Karpas-422 (cell line): ENCODE data around the gene EP400. TPM values are rescaled to one million over a fixed set of nuclear protein-coding genes. Genes with fewer than 3 reads are reported as not detected.

Experiments
- DNase-seq: peaks from one replicate; pipeline ENCODE4 v3.0.0-alpha.2; 2015
- H2AFZ ChIP-seq: fragments of 200-600 bp; sonication (generic); 2 replicates; pipeline ENCODE4 v1.6.1; 2014; ENCODE audit warnings: antibody characterized with exemption, low read length, mixed read lengths
- H3K27ac ChIP-seq: fragments of 200-600 bp; sonication (generic); 2 replicates; pipeline ENCODE4 v1.5.1; 2014; ENCODE audit warnings: mild to moderate bottlenecking, low read length, moderate library complexity
- H3K27me3 ChIP-seq: fragments of 200-600 bp; sonication (generic); 2 replicates; pipeline ENCODE4 v1.6.1; 2014; ENCODE audit warnings: low read length, mixed read lengths
- H3K36me3 ChIP-seq: fragments of 200-600 bp; sonication (generic); 2 replicates; pipeline ENCODE4 v1.6.1; 2014; ENCODE audit warnings: low read length, mixed read lengths; ENCODE audit not compliant: insufficient read depth
- H3K4me1 ChIP-seq: fragments of 200-600 bp; sonication (generic); 2 replicates; pipeline ENCODE4 v1.6.1; 2014; ENCODE audit warnings: mild to moderate bottlenecking, low read length, mixed read lengths
- H3K4me2 ChIP-seq: fragments of 200-600 bp; sonication (generic); 2 replicates; pipeline ENCODE4 v1.6.1; 2014; ENCODE audit warnings: low read length, low read depth, mild to moderate bottlenecking; ENCODE audit not compliant: poor library complexity, severe bottlenecking
- H3K4me3 ChIP-seq: fragments of 200-600 bp; sonication (generic); 2 replicates; pipeline ENCODE4 v1.5.1; 2014; ENCODE audit warnings: mild to moderate bottlenecking, antibody characterized with exemption, low read length, mixed read lengths
- H3K79me2 ChIP-seq: fragments of 200-600 bp; sonication (generic); 2 replicates; pipeline ENCODE4 v1.6.1; 2014; ENCODE audit warnings: mild to moderate bottlenecking, low read length, mixed read lengths
- H3K9ac ChIP-seq: fragments of 200-600 bp; sonication (generic); 2 replicates; pipeline ENCODE4 v1.6.0; 2014; ENCODE audit warnings: low read length
- H3K9me2 ChIP-seq: fragments of 200-600 bp; sonication (generic), shearing (Covaris generic); replicated peaks from 2 replicates; pipeline ENCODE4 v1.6.0; 2014; ENCODE audit warnings: mild to moderate bottlenecking, low read length, moderate library complexity; ENCODE audit not compliant: insufficient read depth
- H3K9me3 ChIP-seq: fragments of 300-700, 200-600 bp; sonication (generic); 2 replicates; pipeline ENCODE4 v1.6.1; 2014; ENCODE audit warnings: low read length, mixed read lengths
- H4K20me1 ChIP-seq: fragments of 200-600 bp; sonication (generic); 2 replicates; pipeline ENCODE4 v1.6.1; 2014; ENCODE audit warnings: mild to moderate bottlenecking, antibody characterized with exemption, low read length, low read depth; ENCODE audit not compliant: insufficient read depth
- total RNA-seq: library from RNA; depleted of rRNA; stranded (reverse); fragments of >200 nt; shearing (Covaris generic); gene quantifications from 2 replicates; pipeline ENCODE4 v1.2.3, GENCODE V29; 2014; ENCODE audit warnings: low replicate concordance

The EP400 gene
- total RNA-seq, 1 experiment from 2014 or later: 13.7 TPM

DNA sequence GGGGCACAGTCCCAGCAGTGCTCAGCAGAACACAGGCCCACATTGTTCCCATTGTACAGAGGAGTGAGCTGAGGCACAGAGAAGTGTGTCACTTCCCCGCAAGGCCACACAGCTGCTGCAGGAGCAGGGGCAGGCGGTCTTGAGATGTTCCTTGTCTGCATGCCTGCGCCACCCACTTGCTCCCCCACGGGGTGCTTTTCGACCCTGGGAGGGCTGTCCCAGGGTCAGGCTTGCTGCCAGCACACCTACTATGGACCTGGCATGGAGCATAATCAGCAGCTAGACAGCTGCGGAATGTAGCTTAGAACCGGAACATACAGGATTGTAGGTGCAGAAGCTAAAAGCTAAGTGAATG lies 7.8 kb upstream of the EP400 start:
- Histone ChIP-seq H3K9me2 (no peaks in the 10 kb centered on the region), H3K27ac (no peak overlapping the region), H3K36me3 (peaks cover 24% of the 10 kb centered on the region), H3K27me3 (no peaks in the 10 kb centered on the region), H3K4me3 (no peak overlapping the region), H3K4me1 (no peaks in the 10 kb centered on the region), H3K4me2 (no peak overlapping the region), H4K20me1 (0 out of 2 replicates have a peak, but pooled peaks cover 8% of the 10 kb centered on the region), H3K79me2 (no peaks in the 10 kb centered on the region), H3K9ac (no peak overlapping the region), H2AFZ (no peak overlapping the region), H3K9me3 (no peaks in the 10 kb centered on the region)
- DNase-seq: no peak

GRCh38 chr12:131942671-131943070 lies 7.1 kb upstream of the EP400 start:
- Histone ChIP-seq H3K4me2 (no peak overlapping the region), H3K9ac (no peak overlapping the region), H3K4me1 (no peaks in the 10 kb centered on the region), H3K27me3 (no peaks in the 10 kb centered on the region), H3K9me2 (no peaks in the 10 kb centered on the region), H3K36me3 (peaks cover 24% of the 10 kb centered on the region), H3K9me3 (no peaks in the 10 kb centered on the region), H3K27ac (no peak overlapping the region), H3K4me3 (no peak overlapping the region), H2AFZ (no peak overlapping the region), H3K79me2 (no peaks in the 10 kb centered on the region), H4K20me1 (0 out of 2 replicates have a peak, but pooled peaks cover 8% of the 10 kb centered on the region)
- no peak for DNase-seq

- DNase-seq: no peak
- no peaks in the 10 kb centered on the region for H3K9me2 ChIP-seq
- H3K79me2 ChIP-seq: no peaks in the 10 kb centered on the region
- H2AFZ ChIP-seq: no peak overlapping the region
- H3K4me1 ChIP-seq: no peaks in the 10 kb centered on the region
- H3K4me3 ChIP-seq: no peak overlapping the region
- no peaks in the 10 kb centered on the region for H3K9me3 ChIP-seq
- H3K27ac ChIP-seq: no peak overlapping the region
- H3K9ac ChIP-seq: no peak overlapping the region
- H4K20me1 ChIP-seq: 0 out of 2 replicates have a peak, but pooled peaks cover 8% of the 10 kb centered on the region
- H3K4me2 ChIP-seq: no peak overlapping the region
- no peaks in the 10 kb centered on the region for H3K27me3 ChIP-seq
- peaks cover 21% of the 10 kb centered on the region for H3K36me3 ChIP-seq
These were observed 6.4 kb upstream of the EP400 start for GRCh38 chr12:131943389-131943788.

DNA sequence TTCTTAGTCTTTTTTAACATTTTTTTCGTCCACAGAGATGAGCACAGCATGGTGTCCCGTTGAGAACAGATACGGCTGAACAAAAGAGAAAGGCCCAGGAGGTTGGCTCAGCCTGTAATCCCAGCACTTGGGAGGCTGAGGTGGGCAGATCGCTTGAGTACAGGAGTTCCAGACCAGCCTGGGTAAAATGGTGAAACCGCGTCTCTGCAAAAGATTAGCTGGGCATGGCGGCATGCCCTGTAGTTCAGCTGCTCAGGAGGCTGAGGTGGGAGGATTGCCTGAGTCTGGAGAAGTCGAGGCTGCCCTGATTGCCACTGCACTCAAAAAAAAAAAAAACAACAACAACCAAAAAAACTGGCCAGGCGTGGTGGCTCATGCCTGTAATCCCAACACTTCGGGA lies 5.9 kb upstream of the EP400 start:
- Histone ChIP-seq H3K9me3 (no peaks in the 10 kb centered on the region), H3K4me1 (no peaks in the 10 kb centered on the region), H3K27ac (no peak overlapping the region), H2AFZ (no peak overlapping the region), H3K36me3 (peaks cover 21% of the 10 kb centered on the region; the same call in 1 of the 2 replicates), H4K20me1 (0 out of 2 replicates have a peak, but pooled peaks cover 8% of the 10 kb centered on the region), H3K9me2 (no peaks in the 10 kb centered on the region), H3K9ac (no peak overlapping the region), H3K79me2 (no peaks in the 10 kb centered on the region), H3K27me3 (no peaks in the 10 kb centered on the region), H3K4me2 (no peak overlapping the region), H3K4me3 (no peak overlapping the region)
- no peak for DNase-seq

- H3K9me3 ChIP-seq: no peaks in the 10 kb centered on the region
- 0 out of 2 replicates have a peak, but pooled peaks cover 8% of the 10 kb centered on the region for H4K20me1 ChIP-seq
- no peak overlapping the region for H3K4me2 ChIP-seq
- no peak overlapping the region for H3K27ac ChIP-seq
- H3K9ac ChIP-seq: no peak overlapping the region
- peaks cover 21% of the 10 kb centered on the region; the same call in 1 of the 2 replicates for H3K36me3 ChIP-seq
- H3K4me1 ChIP-seq: peaks cover 4% of the 10 kb centered on the region
- no peaks in the 10 kb centered on the region for H3K9me2 ChIP-seq
- DNase-seq: no peak
- H3K27me3 ChIP-seq: no peaks in the 10 kb centered on the region
- H3K4me3 ChIP-seq: no peak overlapping the region
- H3K79me2 ChIP-seq: no peaks in the 10 kb centered on the region
- no peak overlapping the region for H2AFZ ChIP-seq
These were observed 5.0 kb upstream of the EP400 start for GRCh38 chr12:131944601-131945251.

GRCh38 chr12:131946757-131947156 lies 3.0 kb upstream of the EP400 start:
- H3K36me3 ChIP-seq: 0 out of 2 replicates have a peak, but pooled peaks cover 14% of the 10 kb centered on the region
- peaks cover 10% of the 10 kb centered on the region for H3K4me1 ChIP-seq
- H2AFZ ChIP-seq: no peak overlapping the region
- no peaks in the 10 kb centered on the region for H3K9me2 ChIP-seq
- H3K27ac ChIP-seq: no peak overlapping the region
- H3K27me3 ChIP-seq: no peaks in the 10 kb centered on the region
- 0 out of 2 replicates have a peak, but pooled peaks cover 6% of the 10 kb centered on the region for H4K20me1 ChIP-seq
- H3K9ac ChIP-seq: no peak overlapping the region
- no peak overlapping the region for H3K4me2 ChIP-seq
- H3K9me3 ChIP-seq: no peaks in the 10 kb centered on the region
- peaks cover 17% of the 10 kb centered on the region for H3K79me2 ChIP-seq
- H3K4me3 ChIP-seq: no peak overlapping the region
- DNase-seq: no peak

DNA sequence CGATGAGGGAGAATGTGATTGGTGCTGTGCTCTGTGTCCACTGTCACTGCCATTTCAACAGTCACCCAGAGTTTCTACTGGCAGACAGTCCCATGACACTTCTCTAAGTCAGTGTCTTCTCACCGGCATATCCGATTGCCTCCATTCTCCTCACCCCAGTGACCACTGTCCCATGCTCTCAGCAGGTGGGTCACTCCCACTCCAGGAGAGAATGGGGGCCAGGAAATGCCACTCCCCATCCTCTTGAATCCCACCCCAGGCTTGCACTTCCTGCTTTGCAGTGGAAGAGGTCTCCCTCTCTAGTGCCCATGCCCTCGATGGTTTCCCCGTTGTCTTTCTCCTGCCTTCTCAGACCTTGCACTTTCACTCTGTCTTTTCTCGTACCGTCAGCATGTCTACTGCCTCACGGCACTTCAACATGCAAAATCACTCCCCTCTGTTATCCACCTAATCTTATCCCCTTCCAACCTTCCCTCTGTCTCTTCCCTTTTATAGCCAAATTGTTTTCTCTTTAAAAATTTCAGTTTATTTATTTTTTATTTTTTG lies 2.2 kb upstream of the EP400 start:
- Histone ChIP-seq H3K9me2 (no peaks in the 10 kb centered on the region), H3K4me1 (peaks cover 10% of the 10 kb centered on the region), H3K9me3 (no peaks in the 10 kb centered on the region), H3K9ac (no peak overlapping the region), H3K79me2 (peaks cover 25% of the 10 kb centered on the region), H3K36me3 (0 out of 2 replicates have a peak, but pooled peaks cover 10% of the 10 kb centered on the region), H4K20me1 (peaks cover 9% of the 10 kb centered on the region; the same call in 1 of the 2 replicates), H3K27ac (no peak overlapping the region), H3K4me2 (no peak overlapping the region), H3K4me3 (no peak overlapping the region), H3K27me3 (no peaks in the 10 kb centered on the region), H2AFZ (no peak overlapping the region)
- no peak for DNase-seq

DNA sequence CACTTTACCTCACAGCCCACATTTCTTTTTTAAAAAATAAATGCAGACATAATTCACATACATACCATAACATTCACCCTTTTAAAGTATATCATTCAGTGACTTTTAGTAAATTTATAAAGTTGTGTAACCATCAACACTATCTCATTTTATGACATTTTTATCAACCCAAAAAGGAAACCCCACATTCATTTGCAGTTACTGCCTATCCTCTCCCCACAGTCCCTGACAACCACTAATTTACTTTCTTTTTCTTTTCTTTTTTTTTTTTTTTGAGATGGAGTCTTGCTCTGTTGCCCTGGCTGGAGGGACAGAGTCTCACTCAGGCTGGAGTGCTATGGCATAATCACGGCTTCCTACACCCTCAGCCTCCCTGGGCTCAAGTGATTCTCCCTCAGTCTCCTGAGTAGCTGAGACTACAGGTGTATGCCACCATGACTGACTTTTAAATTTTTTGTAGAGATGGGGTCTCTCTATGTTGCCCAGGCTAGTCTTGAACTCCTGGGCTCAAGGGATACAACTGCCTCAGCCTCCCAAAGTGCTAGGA lies 1.5 kb upstream of the EP400 start:
- Histone ChIP-seq H2AFZ (no peak overlapping the region), H3K27ac (no peak overlapping the region), H3K9ac (no peak overlapping the region), H3K4me2 (no peak overlapping the region), H3K4me1 (peaks cover 10% of the 10 kb centered on the region), H3K79me2 (peaks cover 32% of the 10 kb centered on the region), H3K36me3 (0 out of 2 replicates have a peak, but pooled peaks cover 5% of the 10 kb centered on the region), H3K27me3 (no peaks in the 10 kb centered on the region), H3K9me3 (no peaks in the 10 kb centered on the region), H4K20me1 (peaks cover 15% of the 10 kb centered on the region; the same call in 1 of the 2 replicates), H3K4me3 (no peak overlapping the region), H3K9me2 (no peaks in the 10 kb centered on the region)
- no peak for DNase-seq
